NCI-H748 (cell line): ENCODE measurements around the gene SMG5.
A peak's percentile ranks its signal among the peaks of the same experiment; 100 is the strongest.

ENCODE experiments used
- DNase-seq: peaks from one replicate; lab custom pipeline; 2025; ENCODE audit not compliant: unreplicated experiment; lab: John Stamatoyannopoulos, UW

Gene SMG5

GRCh38 chr1:156246241-156246780 is 36.3 kb downstream of the SMG5 start:
- DNase-seq = no peak

GRCh38 chr1:156245451-156246232 is 37.0 kb downstream of the SMG5 start:
- DNase-seq = peak; percentile 73

- no peak for DNase-seq
Measured at GRCh38 chr1:156244712-156245111, 37.9 kb downstream of the SMG5 start.

- DNase-seq = no peak
Measured at GRCh38 chr1:156244126-156244525, 38.5 kb downstream of the SMG5 start.

- no peak for DNase-seq
Measured at GRCh38 chr1:156242738-156243137, 39.9 kb downstream of the SMG5 start.

- DNase-seq = no peak
Measured at GRCh38 chr1:156241926-156242325, 40.7 kb downstream of the SMG5 start, which contains the start of gene BGLAP. Gene BGLAP (plus strand): TSS chr1:156242184. CDS start chr1:156242232, 48 bp downstream.

GRCh38 chr1:156241311-156241811 is 41.3 kb downstream of the SMG5 start:
- DNase-seq = no peak

GRCh38 chr1:156238248-156238647 is 44.4 kb downstream of the SMG5 start:
- DNase-seq = no peak

GRCh38 chr1:156236164-156236563 is 46.5 kb downstream of the SMG5 start:
- DNase-seq = no peak

- DNase-seq = no peak
Measured at GRCh38 chr1:156233426-156234127, 49.0 kb downstream of the SMG5 start.

- no peak for DNase-seq
Measured at GRCh38 chr1:156232201-156232894, 50.3 kb downstream of the SMG5 start.

GRCh38 chr1:156230473-156230837 is 52.2 kb downstream of the SMG5 start:
- DNase-seq = no peak

GRCh38 chr1:156229809-156230472 is 52.7 kb downstream of the SMG5 start:
- no peak for DNase-seq

- no peak for DNase-seq
Measured at GRCh38 chr1:156228501-156228900, 54.1 kb downstream of the SMG5 start.

GRCh38 chr1:156226782-156227181 is 55.8 kb downstream of the SMG5 start:
- DNase-seq = no peak

- DNase-seq = no peak
Measured at GRCh38 chr1:156226116-156226538, 56.5 kb downstream of the SMG5 start.

GRCh38 chr1:156225677-156226014 is 57.0 kb downstream of the SMG5 start:
- DNase-seq = no peak

GRCh38 chr1:156221986-156222692 is 60.5 kb downstream of the SMG5 start:
- DNase-seq = no peak

- DNase-seq = no peak
Measured at GRCh38 chr1:156220226-156220625, 62.4 kb downstream of the SMG5 start.

GRCh38 chr1:156217871-156218270 is 64.8 kb downstream of the SMG5 start:
- DNase-seq = no peak
